Measurements from ENCODE around the gene BRD7.

BRD7 gene

DNA sequence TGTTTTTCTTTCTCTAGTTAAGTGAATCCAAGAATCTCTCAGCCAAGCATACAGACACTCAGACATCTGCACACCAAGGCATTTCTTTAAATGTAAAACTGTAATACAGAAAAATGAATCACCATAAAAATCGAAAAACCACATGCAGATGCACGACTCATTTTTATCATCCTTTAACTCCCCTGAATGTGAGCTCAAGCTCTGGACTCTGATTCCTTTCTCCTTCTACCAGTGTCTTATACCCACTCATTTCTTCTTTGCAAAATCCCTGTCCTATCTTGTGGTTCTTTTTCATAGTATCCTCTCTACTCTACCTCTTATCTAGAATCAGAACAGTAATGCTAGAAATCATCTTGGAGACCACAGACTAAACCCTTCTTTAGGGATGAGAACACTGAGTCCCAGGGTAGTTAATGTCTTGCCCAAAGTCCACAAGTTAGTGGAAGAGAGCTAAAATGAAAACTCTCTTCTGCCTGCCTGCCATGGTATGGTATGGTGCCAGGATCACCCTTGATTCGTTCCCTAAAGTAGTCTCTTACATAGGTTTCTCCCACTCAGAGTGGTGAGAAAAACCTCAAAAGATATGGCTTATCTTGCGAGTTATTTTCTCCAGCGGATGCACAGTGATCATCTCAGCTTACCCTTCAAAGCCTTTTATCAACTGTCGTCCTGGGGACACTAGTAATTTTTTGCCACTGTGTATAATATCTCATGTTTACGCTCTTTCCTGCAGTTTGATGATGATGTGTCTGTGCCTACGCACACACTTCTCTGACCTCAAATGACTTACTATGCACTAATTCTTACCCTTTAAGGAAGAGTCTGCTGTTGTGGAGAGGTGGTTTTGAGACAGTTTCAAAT lies 30.2 kb downstream of the BRD7 start:
- Histone ChIP-seq H3K36me3 (replicated peaks; ENCODE audit: insufficient read depth, low read length) (no peaks in the 10 kb centered on the region), H3F3A (ENCODE audit: insufficient read depth, low read length) (0 out of 2 replicates have a peak, but pooled peaks cover 8% of the 10 kb centered on the region), H3K9me3 (replicated peaks; ENCODE audit: insufficient read depth, low read length) (no peaks in the 10 kb centered on the region), H3K4me1 (ENCODE audit: low read length) (0 out of 2 replicates have a peak, but pooled peaks cover 5% of the 10 kb centered on the region), H3K9me2 (replicated peaks; ENCODE audit: insufficient read depth, low read length) (no peaks in the 10 kb centered on the region), H3K27me3 (replicated peaks; ENCODE audit: insufficient read depth, low read length) (no peaks in the 10 kb centered on the region), H3K27ac (ENCODE audit: low read length) (no peak overlapping the region), H3K4me2 (ENCODE audit: low read depth, low read length) (no peak overlapping the region), H3K4me3 (ENCODE audit: low read length) (no peak overlapping the region), H4K20me1 (ENCODE audit: insufficient read depth, low read length) (no peaks in the 10 kb centered on the region), H2AFZ (ENCODE audit: low read length) (no peak overlapping the region), H3K79me2 (ENCODE audit: low read length) (no peaks in the 10 kb centered on the region), H3K9ac (ENCODE audit: low read length) (no peak overlapping the region)
- DNase-seq: no peak
- no peak for TF ChIP-seq EZH2 (optimal IDR thresholded peaks at IDR 0.05; ENCODE audit: low read depth, low read length)
- TF ChIP-seq EZH2phosphoT487 (IDR thresholded peaks at IDR 0.05; ENCODE audit: low read length): no peak
- no peak for TF ChIP-seq CTCF (IDR thresholded peaks at IDR 0.05; ENCODE audit: low read length)

- Histone ChIP-seq H3K9me2 (replicated peaks; ENCODE audit: insufficient read depth, low read length) (no peaks in the 10 kb centered on the region), H3K79me2 (ENCODE audit: low read length) (peaks cover 10% of the 10 kb centered on the region; the same call in 1 of the 2 replicates), H3K4me2 (ENCODE audit: low read depth, low read length) (no peak overlapping the region), H3K9me3 (replicated peaks; ENCODE audit: insufficient read depth, low read length) (no peaks in the 10 kb centered on the region), H3K27ac (ENCODE audit: low read length) (no peak overlapping the region), H3K4me1 (ENCODE audit: low read length) (0 out of 2 replicates have a peak, but pooled peaks cover 5% of the 10 kb centered on the region), H3F3A (ENCODE audit: insufficient read depth, low read length) (0 out of 2 replicates have a peak, but pooled peaks cover 8% of the 10 kb centered on the region), H3K9ac (ENCODE audit: low read length) (no peak overlapping the region), H3K4me3 (ENCODE audit: low read length) (no peak overlapping the region), H4K20me1 (ENCODE audit: insufficient read depth, low read length) (no peaks in the 10 kb centered on the region), H2AFZ (ENCODE audit: low read length) (no peak overlapping the region), H3K36me3 (replicated peaks; ENCODE audit: insufficient read depth, low read length) (no peaks in the 10 kb centered on the region), H3K27me3 (replicated peaks; ENCODE audit: insufficient read depth, low read length) (no peaks in the 10 kb centered on the region)
- TF ChIP-seq CTCF (IDR thresholded peaks at IDR 0.05; ENCODE audit: low read length) (no peak), EZH2phosphoT487 (IDR thresholded peaks at IDR 0.05; ENCODE audit: low read length) (no peak), EZH2 (optimal IDR thresholded peaks at IDR 0.05; ENCODE audit: low read depth, low read length) (no peak)
- no peak for DNase-seq
These were observed 31.9 kb downstream of the BRD7 start for GRCh38 chr16:50336884-50337283.

DNA sequence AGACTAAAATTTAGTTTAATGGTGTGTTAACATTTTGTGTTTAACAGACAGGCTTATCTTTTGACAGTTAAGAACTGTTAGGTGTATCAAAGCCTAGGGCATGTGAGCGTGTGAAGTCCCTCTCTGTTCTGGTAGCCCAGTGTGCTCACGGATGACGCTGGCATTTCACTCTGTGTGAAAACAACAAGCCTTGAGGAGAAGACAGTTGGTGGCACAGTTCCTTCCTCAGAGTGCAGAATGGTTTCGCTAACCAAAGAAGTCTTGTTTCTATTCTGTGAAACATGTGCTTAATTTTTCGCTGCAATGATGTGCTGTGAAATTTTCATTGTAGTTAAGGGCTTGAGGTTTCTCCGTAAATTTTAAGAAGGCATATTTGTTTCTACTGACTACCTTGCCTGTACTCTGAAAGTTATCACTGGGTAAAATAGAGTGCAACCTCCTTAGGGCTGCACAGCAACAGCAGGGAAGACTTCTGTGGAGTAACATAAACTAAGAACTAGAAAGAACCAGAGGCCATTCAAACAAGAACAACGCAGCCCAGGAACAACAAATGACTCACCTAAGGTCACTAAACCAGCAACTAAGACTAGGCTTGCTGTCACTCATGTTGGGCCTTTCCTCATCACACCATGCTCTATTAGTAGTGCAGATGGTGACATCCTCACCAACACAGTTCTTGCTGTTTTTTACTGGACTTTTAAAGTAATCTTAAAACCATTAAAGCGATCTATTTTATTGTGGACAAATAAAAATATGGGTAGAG lies 33.4 kb downstream of the BRD7 start:
- peak overlapping the region; percentile 38 for H3K4me2 ChIP-seq (ENCODE audit: low read depth, low read length)
- H3K27me3 ChIP-seq (replicated peaks; ENCODE audit: insufficient read depth, low read length): no peaks in the 10 kb centered on the region
- H3K27ac ChIP-seq (ENCODE audit: low read length): peak overlapping the region; percentile 88
- TF ChIP-seq EZH2 (optimal IDR thresholded peaks at IDR 0.05; ENCODE audit: low read depth, low read length): no peak
- no peak for TF ChIP-seq EZH2phosphoT487 (IDR thresholded peaks at IDR 0.05; ENCODE audit: low read length)
- no peak for TF ChIP-seq CTCF (IDR thresholded peaks at IDR 0.05; ENCODE audit: low read length)
- no peaks in the 10 kb centered on the region for H3K9me3 ChIP-seq (replicated peaks; ENCODE audit: insufficient read depth, low read length)
- 0 out of 2 replicates have a peak, but pooled peaks cover 5% of the 10 kb centered on the region for H3K4me1 ChIP-seq (ENCODE audit: low read length)
- H3K9ac ChIP-seq (ENCODE audit: low read length): peak overlapping the region; percentile 36
- no peak overlapping the region; the same call in 1 of the 2 replicates for H3K4me3 ChIP-seq (ENCODE audit: low read length)
- no peak overlapping the region for H2AFZ ChIP-seq (ENCODE audit: low read length)
- no peaks in the 10 kb centered on the region for H3K36me3 ChIP-seq (replicated peaks; ENCODE audit: insufficient read depth, low read length)
- H3K9me2 ChIP-seq (replicated peaks; ENCODE audit: insufficient read depth, low read length): no peaks in the 10 kb centered on the region
- H3F3A ChIP-seq (ENCODE audit: insufficient read depth, low read length): 0 out of 2 replicates have a peak, but pooled peaks cover 8% of the 10 kb centered on the region
- no peaks in the 10 kb centered on the region for H4K20me1 ChIP-seq (ENCODE audit: insufficient read depth, low read length)
- peaks cover 14% of the 10 kb centered on the region; the same call in 1 of the 2 replicates for H3K79me2 ChIP-seq (ENCODE audit: low read length)
- peak; percentile 66 for DNase-seq

Measured in MM.1S (cell line).